ENCODE results near the gene TUBGCP5. TPM values are rescaled to one million over a fixed set of nuclear protein-coding genes. Genes with fewer than 3 reads are reported as not detected.
A peak's percentile ranks its signal among the peaks of the same experiment; 100 is the strongest.

Gene TUBGCP5
- total and polyA plus RNA-seq, 2 experiments from 2014 or later: 14.6 to 17.5 TPM

DNA sequence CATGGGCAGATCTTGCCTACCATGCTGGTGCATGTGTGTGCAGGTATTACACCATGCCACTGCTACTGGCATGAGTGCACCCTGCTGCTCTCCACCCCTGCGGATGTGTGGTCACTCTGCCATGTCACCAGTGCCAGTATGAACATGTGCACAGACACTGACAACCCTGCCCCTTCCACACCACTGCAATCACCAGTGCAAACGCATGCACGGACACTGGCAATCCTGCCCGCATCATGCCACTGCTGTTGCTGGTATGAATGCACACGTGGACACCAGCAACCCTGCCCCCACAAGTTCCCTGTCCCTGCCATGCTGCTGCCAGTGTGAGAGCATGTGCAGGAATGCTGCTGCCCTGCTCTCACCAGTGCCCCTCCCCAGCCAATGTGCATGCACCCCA, 24.8 kb upstream of the TUBGCP5 start:
- WGBS, 2 experiments (ENCODE audit: low coverage in 1 of 2, low lambda C conversion rate in 2 of 2, missing lambda C conversion rate in 2 of 2): 8 to 36% methylated on average over 4 to 5 of the region's 5 CpGs
- H3K79me2 ChIP-seq (ENCODE audit: insufficient read depth): no peaks in the 10 kb centered on the region
- no peaks in the 10 kb centered on the region for H3K9me3 ChIP-seq (ENCODE audit: low read depth)
- DNase-seq: no peak
- in situ Hi-C loops (cut with MboI): no loop called here
- H3K36me3 ChIP-seq (ENCODE audit: low read depth): no peaks in the 10 kb centered on the region
- no peak overlapping the region for H3K27ac ChIP-seq
- H3K4me2 ChIP-seq (ENCODE audit: unreplicated experiment): no peak overlapping the region
- no peaks in the 10 kb centered on the region for H4K20me1 ChIP-seq (ENCODE audit: insufficient read depth)
- TF ChIP-seq EZH2phosphoT487 (IDR thresholded peaks at IDR 0.05; ENCODE audit: insufficient read depth, low read depth): no peak
- H3K9ac ChIP-seq: no peak overlapping the region
- H3K4me1 ChIP-seq (ENCODE audit: insufficient read depth): no peaks in the 10 kb centered on the region
- H3F3A ChIP-seq (ENCODE audit: insufficient read depth): no peaks in the 10 kb centered on the region
- H2AFZ ChIP-seq: no peak overlapping the region
- H3K27me3 ChIP-seq (replicated peaks; ENCODE audit: insufficient read depth): no peaks in the 10 kb centered on the region
- H3K4me3 ChIP-seq: no peak overlapping the region
- no peaks in the 10 kb centered on the region for H3K9me2 ChIP-seq (ENCODE audit: insufficient read depth)

DNA sequence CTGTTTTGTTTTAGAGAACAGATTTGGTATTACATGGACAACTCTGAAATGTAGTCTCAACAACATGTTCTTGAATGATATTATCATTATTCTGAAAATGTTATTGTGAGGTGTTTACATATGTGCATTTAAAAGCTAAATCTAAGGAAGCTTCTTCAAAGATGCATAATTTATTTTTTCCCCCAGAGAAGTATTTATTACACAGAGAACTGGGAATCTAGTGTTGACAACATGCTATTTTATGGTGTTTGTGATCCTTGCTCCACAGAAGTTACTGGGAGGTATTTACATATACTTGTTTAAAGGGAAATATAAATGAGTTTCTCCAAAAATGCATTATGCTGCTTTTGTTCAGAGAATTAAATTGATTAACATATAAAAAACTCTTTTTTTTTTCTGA, 18.3 kb upstream of the TUBGCP5 start:
- DNase-seq: no peak
- Histone ChIP-seq H3K36me3 (ENCODE audit: low read depth) (no peaks in the 10 kb centered on the region), H3K9ac (no peak overlapping the region), H3K27ac (no peak overlapping the region), H3K4me1 (ENCODE audit: insufficient read depth) (no peaks in the 10 kb centered on the region), H3K9me3 (ENCODE audit: low read depth) (no peaks in the 10 kb centered on the region), H3K4me2 (ENCODE audit: unreplicated experiment) (no peak overlapping the region), H3F3A (ENCODE audit: insufficient read depth) (no peaks in the 10 kb centered on the region), H4K20me1 (ENCODE audit: insufficient read depth) (no peaks in the 10 kb centered on the region), H3K4me3 (no peak overlapping the region), H3K79me2 (ENCODE audit: insufficient read depth) (no peaks in the 10 kb centered on the region), H3K9me2 (ENCODE audit: insufficient read depth) (no peaks in the 10 kb centered on the region), H3K27me3 (replicated peaks; ENCODE audit: insufficient read depth) (no peaks in the 10 kb centered on the region), H2AFZ (no peak overlapping the region)
- in situ Hi-C loops (cut with MboI): no loop called here
- TF ChIP-seq EZH2 (IDR thresholded peaks at IDR 0.05; ENCODE audit: insufficient read depth, poor library complexity, severe bottlenecking) (no peak), EZH2phosphoT487 (IDR thresholded peaks at IDR 0.05; ENCODE audit: insufficient read depth, low read depth) (no peak)

DNA sequence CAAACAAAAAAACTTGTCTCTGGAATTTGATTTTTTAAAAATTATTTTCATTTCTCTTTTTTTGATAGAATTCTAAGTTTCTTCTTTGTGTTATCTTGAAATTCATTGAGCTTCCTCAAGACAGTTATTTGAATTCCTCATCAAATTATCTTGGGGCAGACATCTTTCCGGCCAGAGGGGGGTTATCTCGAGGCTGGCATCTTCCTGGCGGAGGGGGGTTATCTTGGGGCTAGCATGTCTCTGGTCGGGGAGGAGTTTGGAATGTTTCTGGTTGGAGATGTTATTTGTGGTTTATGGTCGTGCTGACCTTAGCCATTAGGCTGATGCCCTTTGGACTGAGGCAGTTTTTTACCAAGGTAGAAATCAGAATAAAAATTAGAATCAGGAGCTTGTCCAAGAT, 15.9 kb upstream of the TUBGCP5 start:
- no peak overlapping the region for H3K4me2 ChIP-seq (ENCODE audit: unreplicated experiment)
- H3K4me3 ChIP-seq: no peak overlapping the region
- H3K79me2 ChIP-seq (ENCODE audit: insufficient read depth): no peaks in the 10 kb centered on the region
- no peaks in the 10 kb centered on the region for H3K36me3 ChIP-seq (ENCODE audit: low read depth)
- DNase-seq: no peak
- H3K27me3 ChIP-seq (replicated peaks; ENCODE audit: insufficient read depth): no peaks in the 10 kb centered on the region
- H4K20me1 ChIP-seq (ENCODE audit: insufficient read depth): no peaks in the 10 kb centered on the region
- in situ Hi-C loops (cut with MboI): no loop called here
- H3K27ac ChIP-seq: no peak overlapping the region
- no peak for TF ChIP-seq EZH2phosphoT487 (IDR thresholded peaks at IDR 0.05; ENCODE audit: insufficient read depth, low read depth)
- TF ChIP-seq EZH2 (IDR thresholded peaks at IDR 0.05; ENCODE audit: insufficient read depth, poor library complexity, severe bottlenecking): no peak
- H3K4me1 ChIP-seq (ENCODE audit: insufficient read depth): no peaks in the 10 kb centered on the region
- no peak overlapping the region for H2AFZ ChIP-seq
- H3F3A ChIP-seq (ENCODE audit: insufficient read depth): peaks cover 8% of the 10 kb centered on the region; the same call in 1 of the 2 replicates
- no peaks in the 10 kb centered on the region for H3K9me3 ChIP-seq (ENCODE audit: low read depth)
- H3K9me2 ChIP-seq (ENCODE audit: insufficient read depth): no peaks in the 10 kb centered on the region
- no peak overlapping the region for H3K9ac ChIP-seq
- 24 to 43% methylated on average over 5 of the region's 5 CpGs for WGBS, 2 experiments (ENCODE audit: low coverage in 1 of 2, low lambda C conversion rate in 2 of 2, missing lambda C conversion rate in 2 of 2)

DNA sequence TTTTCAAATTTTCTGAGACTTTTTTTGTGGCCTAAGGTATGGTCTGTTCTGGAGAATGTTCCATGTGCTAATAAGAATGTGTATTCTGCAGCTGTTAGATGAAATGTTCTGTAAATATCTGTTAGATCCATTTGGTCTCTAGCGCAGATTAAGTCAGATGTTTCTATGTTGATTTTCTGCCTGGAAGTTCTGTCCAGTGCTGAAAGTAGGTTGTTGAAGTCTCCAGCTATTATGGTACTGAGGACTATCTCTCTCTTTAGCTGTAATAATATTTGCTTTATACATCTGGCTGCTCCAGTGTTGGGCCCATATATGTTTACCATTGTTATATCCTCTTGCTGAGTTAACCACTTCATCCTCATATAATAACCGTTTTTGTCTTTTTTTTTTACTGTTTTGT, 13.2 kb upstream of the TUBGCP5 start:
- no peak overlapping the region for H3K4me2 ChIP-seq (ENCODE audit: unreplicated experiment)
- TF ChIP-seq EZH2phosphoT487 (IDR thresholded peaks at IDR 0.05; ENCODE audit: insufficient read depth, low read depth): no peak
- TF ChIP-seq EZH2 (IDR thresholded peaks at IDR 0.05; ENCODE audit: insufficient read depth, poor library complexity, severe bottlenecking): no peak
- H3K9me3 ChIP-seq (ENCODE audit: low read depth): no peaks in the 10 kb centered on the region
- H3K9ac ChIP-seq: no peak overlapping the region
- WGBS, 2 experiments (ENCODE audit: low coverage in 1 of 2, low lambda C conversion rate in 2 of 2, missing lambda C conversion rate in 2 of 2): 54% methylated on average over 2 of the region's 2 CpGs
- no peaks in the 10 kb centered on the region for H4K20me1 ChIP-seq (ENCODE audit: insufficient read depth)
- peaks cover 8% of the 10 kb centered on the region; the same call in 1 of the 2 replicates for H3F3A ChIP-seq (ENCODE audit: insufficient read depth)
- no peak overlapping the region for H3K27ac ChIP-seq
- no peaks in the 10 kb centered on the region for H3K27me3 ChIP-seq (replicated peaks; ENCODE audit: insufficient read depth)
- in situ Hi-C loops (cut with MboI): no loop called here
- no peaks in the 10 kb centered on the region for H3K4me1 ChIP-seq (ENCODE audit: insufficient read depth)
- no peaks in the 10 kb centered on the region for H3K9me2 ChIP-seq (ENCODE audit: insufficient read depth)
- H2AFZ ChIP-seq: no peak overlapping the region
- no peak overlapping the region for H3K4me3 ChIP-seq
- no peaks in the 10 kb centered on the region for H3K79me2 ChIP-seq (ENCODE audit: insufficient read depth)
- H3K36me3 ChIP-seq (ENCODE audit: low read depth): no peaks in the 10 kb centered on the region
- no peak for DNase-seq

DNA sequence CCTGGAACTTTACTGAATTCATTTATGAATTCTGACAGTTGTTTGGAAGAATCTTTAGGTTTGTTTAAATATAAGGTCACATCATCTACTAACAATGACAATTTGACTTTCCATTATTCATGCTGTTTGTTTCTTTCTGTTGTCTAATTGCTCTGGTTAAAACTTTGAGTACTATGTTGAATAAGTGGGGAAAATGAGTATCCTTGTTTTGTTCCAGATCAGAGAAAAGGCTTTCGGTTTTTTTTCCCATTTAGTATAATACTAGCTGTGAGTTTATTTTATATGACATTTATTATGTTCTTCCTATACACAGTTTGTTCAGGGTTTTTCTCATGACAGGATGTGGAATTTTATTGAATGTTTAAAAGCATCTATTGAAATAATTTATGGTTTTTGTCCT, 11.3 kb upstream of the TUBGCP5 start:
- peak; percentile 4 for DNase-seq
- Histone ChIP-seq H3K4me3 (no peak overlapping the region), H3K9me2 (ENCODE audit: insufficient read depth) (no peaks in the 10 kb centered on the region), H3K27me3 (replicated peaks; ENCODE audit: insufficient read depth) (no peaks in the 10 kb centered on the region), H3K9me3 (ENCODE audit: low read depth) (no peaks in the 10 kb centered on the region), H3K9ac (no peak overlapping the region), H3K27ac (no peak overlapping the region), H3K79me2 (ENCODE audit: insufficient read depth) (no peaks in the 10 kb centered on the region), H3F3A (ENCODE audit: insufficient read depth) (peaks cover 8% of the 10 kb centered on the region; the same call in 1 of the 2 replicates), H4K20me1 (ENCODE audit: insufficient read depth) (no peaks in the 10 kb centered on the region), H2AFZ (no peak overlapping the region), H3K36me3 (ENCODE audit: low read depth) (no peaks in the 10 kb centered on the region), H3K4me1 (ENCODE audit: insufficient read depth) (no peaks in the 10 kb centered on the region), H3K4me2 (ENCODE audit: unreplicated experiment) (no peak overlapping the region)
- 0% methylated on average over 1 of the region's 1 CpG for WGBS, 2 experiments (ENCODE audit: low coverage in 1 of 2, low lambda C conversion rate in 2 of 2, missing lambda C conversion rate in 2 of 2)
- in situ Hi-C loops (cut with MboI): no loop called here
- TF ChIP-seq EZH2phosphoT487 (IDR thresholded peaks at IDR 0.05; ENCODE audit: insufficient read depth, low read depth) (no peak), EZH2 (IDR thresholded peaks at IDR 0.05; ENCODE audit: insufficient read depth, poor library complexity, severe bottlenecking) (no peak)
